Neuron (in vitro differentiated cells): ENCODE data around the gene TMEM11.
"Not testable (repeated sequence)": the region's sequence is repeated elsewhere in the genome, so short reads cannot be mapped to it uniquely, and the experiment has no call there.

Source experiments
- H2AFZ ChIP-seq: one replicate; pipeline ENCODE4 v1.6.1; 2013; ENCODE audit warnings: low read depth, mild to moderate bottlenecking, inconsistent platforms, low read length, moderate library complexity
- H3K27me3 ChIP-seq: one replicate; pipeline ENCODE4 v1.6.1; 2013; ENCODE audit warnings: low read length; ENCODE audit not compliant: insufficient read depth
- H3K36me3 ChIP-seq: one replicate; pipeline ENCODE4 v1.6.1; 2013; ENCODE audit warnings: low read length; ENCODE audit not compliant: insufficient read depth
- H3K4me1 ChIP-seq: one replicate; pipeline ENCODE4 v1.6.1; 2013; ENCODE audit warnings: low read length; ENCODE audit not compliant: insufficient read depth
- H3K4me3 ChIP-seq: 2 replicates; pipeline ENCODE4 v1.5.1; 2013; ENCODE audit warnings: mild to moderate bottlenecking, low read length, moderate library complexity
- H3K9me3 ChIP-seq: one replicate; pipeline ENCODE4 v1.6.1; 2013; ENCODE audit warnings: low read length

The TMEM11 gene

GRCh38 chr17:21233581-21234347 lies 19.8 kb upstream of the TMEM11 start:
- Histone ChIP-seq H3K9me3 (no peaks in the 10 kb centered on the region), H3K4me3 (no peak overlapping the region), H3K27me3 (no peaks in the 10 kb centered on the region), H2AFZ (no peak overlapping the region), H3K4me1 (no peaks in the 10 kb centered on the region), H3K36me3 (no peaks in the 10 kb centered on the region)

- H3K27me3 ChIP-seq: no peaks in the 10 kb centered on the region
- no peaks in the 10 kb centered on the region for H3K9me3 ChIP-seq
- H3K36me3 ChIP-seq: no peaks in the 10 kb centered on the region
- peaks cover 2% of the 10 kb centered on the region for H3K4me1 ChIP-seq
- no peak overlapping the region for H3K4me3 ChIP-seq
- H2AFZ ChIP-seq: no peak overlapping the region
These were observed 18.2 kb upstream of the TMEM11 start for GRCh38 chr17:21232033-21232749.

- H3K4me1 ChIP-seq: peaks cover 2% of the 10 kb centered on the region
- H3K9me3 ChIP-seq: no peaks in the 10 kb centered on the region
- H3K4me3 ChIP-seq: no peak overlapping the region
- no peaks in the 10 kb centered on the region for H3K27me3 ChIP-seq
- H3K36me3 ChIP-seq: no peaks in the 10 kb centered on the region
- no peak overlapping the region for H2AFZ ChIP-seq
These were observed 17.6 kb upstream of the TMEM11 start for GRCh38 chr17:21231533-21231932.

- Histone ChIP-seq H3K4me3 (no peak overlapping the region), H2AFZ (no peak overlapping the region), H3K9me3 (no peaks in the 10 kb centered on the region), H3K4me1 (peaks cover 2% of the 10 kb centered on the region), H3K27me3 (no peaks in the 10 kb centered on the region), H3K36me3 (no peaks in the 10 kb centered on the region)
These were observed 14.9 kb upstream of the TMEM11 start for GRCh38 chr17:21228845-21229244.

- H3K9me3 ChIP-seq: no peaks in the 10 kb centered on the region
- no peak overlapping the region for H2AFZ ChIP-seq
- H3K36me3 ChIP-seq: no peaks in the 10 kb centered on the region
- no peaks in the 10 kb centered on the region for H3K27me3 ChIP-seq
- H3K4me1 ChIP-seq: peaks cover 2% of the 10 kb centered on the region
- H3K4me3 ChIP-seq: no peak overlapping the region
These were observed 14.2 kb upstream of the TMEM11 start for GRCh38 chr17:21228111-21228510.

GRCh38 chr17:21227277-21227676 lies 13.3 kb upstream of the TMEM11 start:
- H3K27me3 ChIP-seq, H2AFZ ChIP-seq, H3K4me1 ChIP-seq, H3K36me3 ChIP-seq, H3K9me3 ChIP-seq, H3K4me3 ChIP-seq: not testable (repeated sequence)

GRCh38 chr17:21223086-21223485 lies 9.1 kb upstream of the TMEM11 start:
- Histone ChIP-seq H2AFZ (no peak overlapping the region), H3K36me3 (no peaks in the 10 kb centered on the region), H3K9me3 (peaks cover 4% of the 10 kb centered on the region), H3K4me1 (peaks cover under 1% of the 10 kb centered on the region), H3K4me3 (no peak overlapping the region), H3K27me3 (no peaks in the 10 kb centered on the region)

GRCh38 chr17:21218831-21219380 lies 4.9 kb upstream of the TMEM11 start:
- H3K27me3 ChIP-seq: no peaks in the 10 kb centered on the region
- no peak overlapping the region for H3K4me3 ChIP-seq
- H2AFZ ChIP-seq: no peak overlapping the region
- H3K36me3 ChIP-seq: no peaks in the 10 kb centered on the region
- H3K9me3 ChIP-seq: peaks cover 4% of the 10 kb centered on the region
- peaks cover 8% of the 10 kb centered on the region for H3K4me1 ChIP-seq

- Histone ChIP-seq H3K9me3 (peaks cover 4% of the 10 kb centered on the region), H3K4me3 (no peak overlapping the region)
These were observed 4.1 kb upstream of the TMEM11 start for GRCh38 chr17:21218101-21218500.

GRCh38 chr17:21217346-21217745 lies 3.4 kb upstream of the TMEM11 start:
- Histone ChIP-seq H2AFZ (no peak overlapping the region), H3K36me3 (no peaks in the 10 kb centered on the region), H3K9me3 (peaks cover 4% of the 10 kb centered on the region), H3K4me1 (peaks cover 16% of the 10 kb centered on the region), H3K27me3 (no peaks in the 10 kb centered on the region), H3K4me3 (no peak overlapping the region)

More at GRCh38 chr17:21218101-21218500, 4.1 kb upstream of the TMEM11 start:
- Histone ChIP-seq H3K4me1 (peaks cover 8% of the 10 kb centered on the region), H2AFZ (no peak overlapping the region), H3K27me3 (no peaks in the 10 kb centered on the region), H3K36me3 (no peaks in the 10 kb centered on the region)

- no peaks in the 10 kb centered on the region for H3K27me3 ChIP-seq
- peaks cover 26% of the 10 kb centered on the region for H3K4me1 ChIP-seq
- no peaks in the 10 kb centered on the region for H3K9me3 ChIP-seq
- H3K4me3 ChIP-seq: no peak overlapping the region
- peaks cover 7% of the 10 kb centered on the region for H3K36me3 ChIP-seq
- no peak overlapping the region for H2AFZ ChIP-seq
These were observed 2.0 kb upstream of the TMEM11 start for GRCh38 chr17:21215935-21216334.

- Histone ChIP-seq H2AFZ (peak overlapping the region; percentile 17), H3K36me3 (peaks cover 13% of the 10 kb centered on the region), H3K27me3 (no peaks in the 10 kb centered on the region), H3K4me1 (peaks cover 29% of the 10 kb centered on the region), H3K4me3 (peak overlapping the region; percentile 65), H3K9me3 (no peaks in the 10 kb centered on the region)
These were observed 998 bp upstream of the TMEM11 start for GRCh38 chr17:21214777-21215541.

GRCh38 chr17:21213638-21214014 lies 335 bp downstream of the TMEM11 start:
- Histone ChIP-seq H3K27me3 (no peaks in the 10 kb centered on the region), H3K36me3 (peaks cover 23% of the 10 kb centered on the region), H3K9me3 (no peaks in the 10 kb centered on the region), H3K4me1 (peaks cover 29% of the 10 kb centered on the region), H2AFZ (peak overlapping the region; percentile 55), H3K4me3 (peak overlapping the region; percentile 65)
